NCI-H1694 (cell line): ENCODE measurements around the gene ABCD3.
"Not testable (repeated sequence)": the region's sequence is repeated elsewhere in the genome, so short reads cannot be mapped to it uniquely, and the experiment has no call there.

Experiments used
- DNase-seq: peaks from one replicate; lab custom pipeline; 2025; lab: John Stamatoyannopoulos, UW

Gene ABCD3

DNA sequence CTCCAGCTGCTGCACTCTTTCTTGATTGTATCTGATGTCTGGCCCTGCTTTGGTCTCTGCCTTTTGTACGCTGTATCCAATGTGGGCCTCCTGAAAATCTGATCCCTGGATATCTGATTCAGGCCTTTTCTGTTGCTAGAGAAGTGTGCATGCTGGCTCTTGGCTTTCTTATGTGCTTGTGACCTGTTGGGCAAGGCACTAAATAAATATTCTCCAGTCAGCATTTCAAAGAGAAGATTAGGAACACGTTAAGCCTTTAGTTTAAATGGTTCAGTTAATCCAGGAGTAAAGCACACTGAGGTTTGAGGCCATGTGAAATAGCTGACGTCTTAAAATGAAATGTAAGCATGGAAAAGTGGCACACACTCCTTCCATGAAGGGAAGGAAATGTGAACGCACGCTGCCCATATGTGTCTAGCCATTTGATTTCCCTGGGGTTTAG, 132.6 kb downstream of the ABCD3 start:
- DNase-seq: no peak

DNA sequence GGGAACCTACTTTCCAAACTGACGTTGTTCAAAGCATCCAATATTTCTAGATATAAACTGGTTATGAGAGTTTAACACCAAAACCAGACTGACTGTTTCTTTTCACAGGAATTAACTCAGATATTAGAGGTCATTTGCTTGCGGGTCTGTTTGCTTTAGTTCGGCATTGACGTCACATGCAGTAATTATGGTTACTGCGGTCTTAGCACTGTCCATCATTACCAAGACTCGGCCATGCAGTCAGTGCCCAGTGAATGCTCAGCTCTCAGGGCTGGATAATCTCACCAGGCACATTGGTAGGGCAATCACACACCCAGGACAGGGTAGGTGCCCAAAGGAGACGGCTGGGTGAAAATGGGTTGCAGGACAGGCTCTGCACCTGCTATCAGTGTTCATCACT, 133.3 kb downstream of the ABCD3 start:
- DNase-seq: no peak

DNA sequence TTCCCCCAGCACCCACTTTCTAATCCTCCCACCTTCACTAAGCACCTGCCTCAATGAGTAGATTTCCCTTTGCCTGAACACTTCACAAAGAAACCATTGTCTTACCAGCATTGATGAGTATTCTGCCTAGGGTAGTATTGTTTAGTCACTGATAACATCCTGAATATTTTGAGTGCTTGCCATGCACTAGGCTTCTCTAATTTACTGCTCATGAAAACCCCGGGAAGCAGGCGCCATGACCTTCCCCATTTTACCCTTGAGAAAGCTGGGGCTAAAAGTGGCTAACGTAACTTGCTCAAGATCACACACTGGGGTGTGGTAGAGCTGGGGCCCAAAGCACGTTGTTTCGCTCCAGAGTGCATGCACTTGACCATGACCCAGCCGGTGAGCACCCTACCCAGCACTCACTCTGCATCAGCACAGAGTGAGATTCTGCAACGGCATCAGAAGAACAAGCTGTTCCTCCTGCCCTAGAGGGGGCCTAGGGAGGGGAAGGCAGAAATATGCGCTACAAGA, 133.9 kb downstream of the ABCD3 start:
- DNase-seq: no peak

DNA sequence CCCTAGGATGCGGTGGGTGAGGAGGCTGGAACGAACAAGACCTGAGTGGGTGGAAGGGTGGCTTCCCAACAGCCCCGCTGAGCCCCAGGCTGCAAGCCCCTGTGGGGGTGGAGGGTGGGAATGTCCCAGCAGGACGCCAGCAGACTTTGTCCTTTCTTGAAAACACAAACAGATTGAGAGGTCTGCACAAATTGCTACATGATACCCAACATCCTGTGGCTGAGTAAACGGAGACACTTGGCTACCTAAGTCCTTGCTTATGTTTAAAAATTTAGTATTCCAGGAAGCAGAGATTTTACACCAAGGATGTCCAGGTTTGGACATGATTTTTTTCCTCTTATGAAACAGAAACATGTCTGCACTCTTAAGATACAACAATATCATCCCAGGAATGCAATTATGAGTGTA, 135.1 kb downstream of the ABCD3 start:
- DNase-seq: no peak

DNA sequence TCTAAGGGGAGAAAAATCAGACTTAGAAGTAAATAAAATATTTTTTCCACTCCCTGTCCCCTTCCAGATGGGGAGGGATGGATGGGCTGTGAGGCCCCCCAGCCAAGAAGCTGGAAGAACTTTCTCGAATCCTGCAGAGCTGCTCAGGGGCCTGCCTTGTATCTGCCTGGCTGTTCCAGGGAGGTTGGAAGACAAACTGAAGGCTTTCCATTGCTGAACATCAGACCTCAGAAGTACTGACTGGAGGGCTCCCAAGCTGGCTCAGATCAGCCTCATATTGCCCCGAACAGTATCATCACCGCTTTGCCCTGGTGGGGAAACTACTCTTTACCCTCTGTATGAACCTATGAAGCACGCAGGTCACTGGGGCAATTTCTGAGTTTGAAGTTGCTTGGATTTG, 135.7 kb downstream of the ABCD3 start:
- DNase-seq: no peak

DNA sequence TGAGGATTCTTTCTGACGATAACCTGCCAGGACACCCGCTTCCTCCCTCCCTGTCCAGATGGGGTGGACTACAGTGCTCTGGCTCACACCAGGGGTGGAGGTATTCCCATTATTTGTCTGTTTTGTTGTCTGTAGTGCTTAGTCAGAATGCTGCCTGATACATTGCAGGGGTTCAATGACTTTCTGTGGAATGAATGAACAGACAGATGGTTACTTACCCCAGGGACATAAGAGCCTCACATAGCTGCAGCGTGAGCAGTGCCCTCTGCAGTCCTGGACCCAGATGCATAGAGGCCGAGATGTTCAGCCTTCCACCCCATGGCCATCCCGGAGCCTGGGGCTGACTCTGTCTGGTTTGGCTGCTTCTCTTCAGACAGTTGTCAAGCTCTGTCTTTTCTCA, 136.4 kb downstream of the ABCD3 start:
- DNase-seq: peak; percentile 24

DNA sequence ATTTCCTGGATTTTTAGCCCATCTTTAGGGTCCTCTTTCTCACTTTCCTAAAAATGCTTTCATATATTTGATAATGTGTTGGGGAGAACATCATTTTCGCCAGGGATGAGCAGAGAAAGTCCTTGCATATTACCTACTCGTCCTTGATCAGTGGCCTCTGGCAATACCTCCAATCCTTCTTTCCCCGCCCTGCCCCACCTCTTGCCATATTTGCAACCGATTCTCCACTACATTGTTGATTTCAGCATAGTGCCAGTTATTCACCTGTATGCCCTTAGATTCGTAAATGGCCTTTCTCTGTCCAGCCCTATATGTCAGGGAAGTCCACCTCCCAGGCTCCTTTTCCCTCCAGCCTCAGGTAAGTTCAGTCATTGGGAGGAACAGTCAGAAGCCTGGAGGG, 136.9 kb downstream of the ABCD3 start:
- no peak for DNase-seq

DNA sequence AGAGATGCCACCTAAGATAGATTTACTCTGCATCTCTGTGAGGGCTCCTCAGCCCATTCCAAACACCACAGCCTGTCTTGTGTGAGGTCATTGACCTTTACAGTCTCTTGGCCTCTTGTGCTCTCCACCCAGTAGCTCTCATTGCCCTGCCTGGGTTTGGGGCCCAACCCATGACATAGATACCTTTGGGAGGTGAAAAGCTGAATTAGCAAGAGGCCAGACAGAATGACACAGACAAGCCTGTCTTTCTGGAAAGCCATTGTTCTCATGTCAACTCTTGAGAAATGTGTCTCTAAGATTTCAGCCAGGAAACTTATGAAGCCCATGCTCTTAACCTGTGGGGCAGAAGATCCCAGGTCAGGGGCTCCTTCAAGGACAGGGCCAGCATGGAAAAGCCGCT, 141.7 kb downstream of the ABCD3 start:
- no peak for DNase-seq

DNA sequence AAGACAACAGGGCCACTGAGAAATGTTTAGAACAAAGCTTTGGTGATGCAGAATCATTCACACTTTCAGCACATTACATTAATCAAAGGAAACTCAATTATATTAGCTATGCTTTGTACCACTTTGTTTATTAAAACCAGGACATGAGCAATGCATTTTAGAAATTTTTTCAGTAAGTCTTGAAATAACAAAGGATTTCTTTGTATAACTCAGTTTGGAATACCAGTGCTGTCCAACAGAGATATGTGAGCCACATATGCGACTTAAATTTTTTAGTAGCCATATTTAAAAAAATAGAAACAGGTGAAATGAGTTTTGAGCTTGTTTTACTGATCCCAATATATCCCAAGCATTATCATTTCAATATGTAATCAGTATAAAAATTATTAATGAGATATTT, 142.1 kb downstream of the ABCD3 start:
- DNase-seq: no peak

DNA sequence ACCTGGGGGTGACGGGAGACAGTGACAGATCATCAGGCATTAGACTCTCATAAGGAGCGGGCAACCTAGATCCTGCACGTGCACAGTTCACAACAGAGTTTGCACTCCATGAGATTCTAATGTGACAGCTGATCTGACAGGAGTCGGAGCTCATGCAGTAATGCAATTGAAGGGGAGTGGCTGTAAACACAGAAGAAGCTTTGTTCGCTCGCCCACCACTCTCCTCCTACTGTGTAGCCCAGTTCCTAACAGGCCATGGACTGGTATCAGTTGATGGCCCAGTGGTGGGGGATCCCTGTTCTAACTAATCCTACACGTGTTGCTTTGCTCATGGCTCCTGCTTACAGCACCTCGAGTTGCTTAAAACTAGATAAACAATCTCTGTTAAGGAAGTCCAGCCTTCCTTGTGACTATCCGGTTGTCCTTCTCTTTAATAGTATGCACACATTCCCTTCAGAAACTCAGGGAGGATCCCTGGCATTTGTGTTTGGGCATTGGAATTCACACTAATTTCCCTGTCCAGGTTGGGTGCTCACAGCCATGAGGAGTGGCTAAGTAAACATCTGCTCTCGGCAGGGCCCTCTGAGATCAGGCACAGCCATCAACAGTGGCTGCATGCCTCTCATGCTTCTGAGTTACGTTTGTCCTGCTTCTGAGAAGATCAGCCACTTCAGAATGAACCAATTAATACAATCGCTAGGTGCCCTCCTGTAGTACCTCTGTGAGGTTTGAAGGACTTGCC, 144.5 kb downstream of the ABCD3 start:
- DNase-seq: no peak

DNA sequence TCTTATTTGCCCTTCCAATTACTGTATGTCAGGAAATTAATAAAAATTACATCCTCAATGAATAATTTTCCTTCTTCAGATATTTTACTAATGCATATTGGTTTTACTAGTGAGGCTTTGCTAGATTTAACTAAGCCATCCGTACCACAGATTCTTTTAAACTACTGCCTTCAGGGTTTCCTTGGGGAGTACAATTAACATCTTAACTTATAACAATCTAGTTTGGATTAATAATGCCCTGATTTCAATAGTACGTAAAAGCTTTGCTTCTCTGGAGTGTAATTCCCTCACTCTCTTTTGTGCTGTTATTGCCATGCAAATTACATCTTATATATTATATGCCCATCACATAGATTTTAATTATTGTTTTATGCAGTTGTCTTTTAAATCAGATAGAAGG, 147.7 kb downstream of the ABCD3 start:
- DNase-seq: no peak

DNA sequence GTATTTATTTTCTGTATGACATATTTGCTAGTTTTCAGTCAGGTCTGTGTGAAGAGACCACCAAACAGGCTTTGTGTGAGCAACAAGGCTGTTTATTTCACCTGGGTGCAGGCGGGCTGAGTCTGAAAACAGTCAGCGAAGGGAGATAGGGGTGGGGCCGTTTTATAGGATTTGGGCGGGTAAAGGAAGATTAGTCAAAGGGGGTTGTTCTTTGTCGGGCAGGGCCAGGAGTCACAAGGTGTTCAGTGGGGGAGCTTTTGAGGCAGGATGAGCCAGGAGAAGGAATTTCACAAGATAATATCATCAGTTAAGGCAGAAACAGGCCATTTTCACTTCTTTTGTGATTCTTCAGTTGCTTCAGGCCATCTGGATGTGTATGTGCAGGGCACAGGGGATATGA, 148.2 kb downstream of the ABCD3 start:
- DNase-seq: not testable (repeated sequence)

DNA sequence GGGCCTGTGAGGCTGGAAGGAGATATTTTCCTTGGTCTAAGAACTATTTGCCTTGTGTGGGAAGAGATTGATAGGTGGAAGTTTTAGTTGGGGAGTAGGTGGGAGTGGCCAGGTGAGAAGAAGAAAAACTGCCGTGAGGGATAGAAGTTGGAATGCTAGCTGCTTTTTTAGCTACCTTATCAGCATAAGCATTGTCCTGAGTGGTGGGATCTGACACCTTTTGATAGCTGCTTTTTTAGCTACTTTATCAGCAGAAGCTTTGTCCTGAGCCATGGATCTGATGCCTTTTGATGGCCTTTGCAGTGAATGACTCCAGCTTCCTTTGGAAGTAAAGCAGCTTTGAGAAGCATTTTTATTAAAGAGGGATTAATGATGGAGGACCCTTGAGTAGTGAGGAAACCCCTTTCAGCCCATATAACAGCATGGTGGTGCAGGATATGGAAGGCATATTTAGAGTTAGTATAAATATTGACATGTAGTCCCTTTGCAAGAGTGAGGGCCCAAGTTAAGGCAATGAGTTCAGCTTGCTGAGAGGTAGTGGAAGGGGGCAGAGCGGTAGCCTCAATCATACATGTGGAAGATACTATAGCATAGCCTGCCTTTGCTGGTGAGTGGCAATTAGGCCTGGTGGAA, 149.9 kb downstream of the ABCD3 start:
- not testable (repeated sequence) for DNase-seq
